ENCODE measurements around the gene ADCY2. TPM values are rescaled to one million over a fixed set of nuclear protein-coding genes. Genes with fewer than 3 reads are reported as not detected.

ADCY2 gene
- total and polyA plus RNA-seq, 11 donors, result 0.04 to 0.96 (median 0.32) TPM

- peaks cover 0 to 17% (median 3%) of the 10 kb centered on the region in 12 donors for H3K9me3 ChIP-seq
- no peak overlapping the region for H3K4me3 ChIP-seq
- WGBS, 4 donors, result 65 to 79% (median 72%) methylated on average over 7 of the region's 7 CpGs
- no peak for ATAC-seq
- intact Hi-C loops (cut with DNase I), result no loop called here
- TF ChIP-seq CTCF (IDR thresholded peaks at IDR 0.05), result no peak
- no peak for TF ChIP-seq POLR2A (IDR thresholded peaks at IDR 0.05)
- H3K27ac ChIP-seq, result no peak overlapping the region
- H3K36me3 ChIP-seq, result no peaks in the 10 kb centered on the region
- no peak for DNase-seq
- H3K27me3 ChIP-seq, result no peaks in the 10 kb centered on the region
- no peaks in the 10 kb centered on the region for H3K4me1 ChIP-seq
Measured at GRCh38 chr5:7467179-7467578, 71.2 kb downstream of the ADCY2 start.

- intact Hi-C loops (cut with DNase I), result no loop called here
Measured at GRCh38 chr5:7468742-7469141, 72.8 kb downstream of the ADCY2 start.

GRCh38 chr5:7471710-7472109, 75.8 kb downstream of the ADCY2 start:
- Histone ChIP-seq H3K4me1 (no peaks in the 10 kb centered on the region), H3K4me3 (no peak overlapping the region), H3K27me3 (no peaks in the 10 kb centered on the region), H3K36me3 (no peaks in the 10 kb centered on the region), H3K9me3 (peaks cover 0 to 19% (median 3%) of the 10 kb centered on the region in 12 donors), H3K27ac (no peak overlapping the region)
- DNase-seq, result no peak
- TF ChIP-seq CTCF (IDR thresholded peaks at IDR 0.05), result no peak
- TF ChIP-seq POLR2A (IDR thresholded peaks at IDR 0.05), result no peak
- intact Hi-C loops (cut with DNase I), result no loop called here
- WGBS, 4 donors, result 83 to 93% (median 88%) methylated on average over 1 of the region's 1 CpG
- ATAC-seq, result no peak

More at GRCh38 chr5:7468742-7469141, 72.8 kb downstream of the ADCY2 start:
- H3K4me3 ChIP-seq, result no peak overlapping the region
- H3K4me1 ChIP-seq, result no peaks in the 10 kb centered on the region
- TF ChIP-seq POLR2A (IDR thresholded peaks at IDR 0.05), result no peak
- TF ChIP-seq CTCF (IDR thresholded peaks at IDR 0.05), result no peak
- no peak overlapping the region for H3K27ac ChIP-seq
- no peaks in the 10 kb centered on the region for H3K27me3 ChIP-seq
- 54 to 82% (median 75%) methylated on average over 2 of the region's 2 CpGs for WGBS, 4 donors
- ATAC-seq, result no peak
- peaks cover 0 to 19% (median 3%) of the 10 kb centered on the region in 12 donors for H3K9me3 ChIP-seq
- no peaks in the 10 kb centered on the region for H3K36me3 ChIP-seq
- no peak for DNase-seq

GRCh38 chr5:7473115-7473514, 77.2 kb downstream of the ADCY2 start:
- no peak for DNase-seq
- peaks cover 0 to 19% (median 3%) of the 10 kb centered on the region in 12 donors for H3K9me3 ChIP-seq
- H3K27me3 ChIP-seq, result no peaks in the 10 kb centered on the region
- 69 to 79% (median 72%) methylated on average over 2 of the region's 2 CpGs for WGBS, 4 donors
- no peaks in the 10 kb centered on the region for H3K4me1 ChIP-seq
- no peak for ATAC-seq
- intact Hi-C loops (cut with DNase I), result no loop called here
- no peak for TF ChIP-seq POLR2A (IDR thresholded peaks at IDR 0.05)
- no peak for TF ChIP-seq CTCF (IDR thresholded peaks at IDR 0.05)
- no peaks in the 10 kb centered on the region for H3K36me3 ChIP-seq
- H3K27ac ChIP-seq, result no peak overlapping the region
- no peak overlapping the region for H3K4me3 ChIP-seq

Data from heart left ventricle (tissue), 16 donors.